ENCODE measurements around the gene STK39. TPM values are rescaled to one million over a fixed set of nuclear protein-coding genes. Genes with fewer than 3 reads are reported as not detected.

STK39 gene
- polyA plus RNA-seq, 1 donor (not counting 4 experiments of a cell fraction or from before 2014, with no cell fraction given): 20.7 TPM

DNA sequence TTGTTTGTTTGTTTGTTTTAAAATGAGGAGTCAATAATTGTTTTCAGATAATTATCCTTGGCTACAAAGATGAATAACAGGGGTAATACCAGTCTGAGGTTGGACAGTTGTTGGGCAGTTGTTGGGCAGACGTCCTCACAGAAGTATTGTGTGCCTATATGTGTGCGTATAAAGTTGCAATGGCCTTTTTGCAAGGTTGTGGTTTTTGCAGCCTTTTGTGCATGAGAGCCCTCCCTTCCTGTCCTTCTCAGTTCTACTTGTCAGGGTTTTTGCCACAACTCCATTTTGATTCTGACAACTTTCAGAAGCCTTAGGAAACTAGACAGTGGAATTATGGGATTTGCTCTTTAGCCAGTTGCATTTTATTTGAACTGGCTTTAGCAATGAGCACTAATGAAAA is 6.0 kb upstream of the STK39 start:
- Histone ChIP-seq H3K4me2 (ENCODE audit: control insufficient read depth, extremely low read depth, insufficient read depth, low read depth, low read length) (no peak overlapping the region), H3K4me1 (ENCODE audit: control insufficient read depth, extremely low read depth, insufficient read depth, low read length) (peaks cover 4% of the 10 kb centered on the region), H3K27ac (ENCODE audit: control insufficient read depth, insufficient read depth, low read length) (no peak overlapping the region), H3K4me3 (ENCODE audit: control insufficient read depth in 2 of 3, extremely low read depth in 1 of 3, insufficient read depth in 2 of 3, low read depth in 1 of 3, low read length in 3 of 3) (no peak overlapping the region), H3K9me3 (ENCODE audit: control insufficient read depth, low read depth, low read length) (no peaks in the 10 kb centered on the region), H3K9ac (ENCODE audit: control insufficient read depth, extremely low read depth, insufficient read depth, low read length) (no peak overlapping the region), H2AFZ (ENCODE audit: control insufficient read depth, low read length) (no peak overlapping the region), H3K36me3 (ENCODE audit: control insufficient read depth in 2 of 2, extremely low read depth in 1 of 2, insufficient read depth in 2 of 2, low read length in 2 of 2) (no peaks in the 10 kb centered on the region), H3K27me3 (ENCODE audit: control insufficient read depth, extremely low read depth, insufficient read depth, low read length) (no peaks in the 10 kb centered on the region), H4K20me1 (ENCODE audit: control insufficient read depth, extremely low read depth, insufficient read depth, low read length) (no peaks in the 10 kb centered on the region), H3K9me1 (ENCODE audit: control insufficient read depth, extremely low read depth, insufficient read depth, low read length) (no peaks in the 10 kb centered on the region), H3K79me2 (ENCODE audit: control insufficient read depth, insufficient read depth, low read length) (no peaks in the 10 kb centered on the region)
- dilution Hi-C loops (cut with MboI; ENCODE audit: extremely low pct_ligation_motif_present, low sequenced_read_pairs): no loop called here
- FAIRE-seq (no peak), DNase-seq (ENCODE audit: low read depth, low spot score) (no peak)
- TF ChIP-seq, protein P1, sequence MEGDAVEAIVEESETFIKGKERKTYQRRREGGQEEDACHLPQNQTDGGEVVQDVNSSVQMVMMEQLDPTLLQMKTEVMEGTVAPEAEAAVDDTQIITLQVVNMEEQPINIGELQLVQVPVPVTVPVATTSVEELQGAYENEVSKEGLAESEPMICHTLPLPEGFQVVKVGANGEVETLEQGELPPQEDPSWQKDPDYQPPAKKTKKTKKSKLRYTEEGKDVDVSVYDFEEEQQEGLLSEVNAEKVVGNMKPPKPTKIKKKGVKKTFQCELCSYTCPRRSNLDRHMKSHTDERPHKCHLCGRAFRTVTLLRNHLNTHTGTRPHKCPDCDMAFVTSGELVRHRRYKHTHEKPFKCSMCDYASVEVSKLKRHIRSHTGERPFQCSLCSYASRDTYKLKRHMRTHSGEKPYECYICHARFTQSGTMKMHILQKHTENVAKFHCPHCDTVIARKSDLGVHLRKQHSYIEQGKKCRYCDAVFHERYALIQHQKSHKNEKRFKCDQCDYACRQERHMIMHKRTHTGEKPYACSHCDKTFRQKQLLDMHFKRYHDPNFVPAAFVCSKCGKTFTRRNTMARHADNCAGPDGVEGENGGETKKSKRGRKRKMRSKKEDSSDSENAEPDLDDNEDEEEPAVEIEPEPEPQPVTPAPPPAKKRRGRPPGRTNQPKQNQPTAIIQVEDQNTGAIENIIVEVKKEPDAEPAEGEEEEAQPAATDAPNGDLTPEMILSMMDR (optimal IDR thresholded peaks at IDR 0.05 in 1 of 3, IDR thresholded peaks at IDR 0.05 in 1 of 3, conservative IDR thresholded peaks at IDR 0.05 in 1 of 3; ENCODE audit: extremely low read depth in 1 of 3, insufficient read depth in 2 of 3, low read length in 3 of 3): no peak
- TF ChIP-seq EZH2 (IDR thresholded peaks at IDR 0.05; ENCODE audit: low read length): no peak

DNA sequence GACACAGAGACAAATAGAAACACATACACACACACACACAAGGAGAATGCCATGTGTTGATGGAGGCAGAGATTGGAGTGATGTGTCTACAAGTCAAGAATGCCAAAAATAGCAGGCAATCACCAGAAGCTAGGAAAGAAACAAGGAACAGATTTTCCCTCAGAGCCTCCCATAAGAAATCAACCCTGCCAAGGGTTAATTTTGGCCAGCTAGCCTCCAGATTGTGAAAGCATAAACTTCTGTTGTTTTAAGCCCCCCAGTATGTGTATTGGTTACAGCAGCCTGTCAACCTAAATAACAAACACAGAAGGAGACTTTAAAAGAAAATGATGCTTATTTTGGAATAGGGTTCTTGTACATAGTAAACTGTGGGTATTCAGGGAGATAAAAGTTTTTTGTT is 5.6 kb upstream of the STK39 start:
- H3K36me3 ChIP-seq (ENCODE audit: control insufficient read depth in 2 of 2, extremely low read depth in 1 of 2, insufficient read depth in 2 of 2, low read length in 2 of 2): no peaks in the 10 kb centered on the region
- dilution Hi-C loops (cut with MboI; ENCODE audit: extremely low pct_ligation_motif_present, low sequenced_read_pairs): no loop called here
- peaks cover 8% of the 10 kb centered on the region for H3K4me1 ChIP-seq (ENCODE audit: control insufficient read depth, extremely low read depth, insufficient read depth, low read length)
- no peaks in the 10 kb centered on the region for H4K20me1 ChIP-seq (ENCODE audit: control insufficient read depth, extremely low read depth, insufficient read depth, low read length)
- H3K4me3 ChIP-seq (ENCODE audit: control insufficient read depth in 2 of 3, extremely low read depth in 1 of 3, insufficient read depth in 2 of 3, low read depth in 1 of 3, low read length in 3 of 3): no peak overlapping the region
- DNase-seq (ENCODE audit: low read depth, low spot score) (no peak), FAIRE-seq (no peak)
- H3K9ac ChIP-seq (ENCODE audit: control insufficient read depth, extremely low read depth, insufficient read depth, low read length): no peak overlapping the region
- no peak overlapping the region for H3K4me2 ChIP-seq (ENCODE audit: control insufficient read depth, extremely low read depth, insufficient read depth, low read depth, low read length)
- H3K9me3 ChIP-seq (ENCODE audit: control insufficient read depth, low read depth, low read length): no peaks in the 10 kb centered on the region
- no peaks in the 10 kb centered on the region for H3K27me3 ChIP-seq (ENCODE audit: control insufficient read depth, extremely low read depth, insufficient read depth, low read length)
- H3K27ac ChIP-seq (ENCODE audit: control insufficient read depth, insufficient read depth, low read length): no peak overlapping the region
- no peaks in the 10 kb centered on the region for H3K9me1 ChIP-seq (ENCODE audit: control insufficient read depth, extremely low read depth, insufficient read depth, low read length)
- no peak overlapping the region for H2AFZ ChIP-seq (ENCODE audit: control insufficient read depth, low read length)
- H3K79me2 ChIP-seq (ENCODE audit: control insufficient read depth, insufficient read depth, low read length): no peaks in the 10 kb centered on the region
- no peak for TF ChIP-seq EZH2 (IDR thresholded peaks at IDR 0.05; ENCODE audit: low read length)
- TF ChIP-seq, protein P1 (optimal IDR thresholded peaks at IDR 0.05 in 1 of 3, IDR thresholded peaks at IDR 0.05 in 1 of 3, conservative IDR thresholded peaks at IDR 0.05 in 1 of 3; ENCODE audit: extremely low read depth in 1 of 3, insufficient read depth in 2 of 3, low read length in 3 of 3): no peak
